ENCODE data around the gene SP8. TPM values are rescaled to one million over a fixed set of nuclear protein-coding genes. Genes with fewer than 3 reads are reported as not detected.

SP8 gene
- polyA plus RNA-seq, 1 of the 3 experiments (the other 2 are of a cell fraction) = not detected

DNA sequence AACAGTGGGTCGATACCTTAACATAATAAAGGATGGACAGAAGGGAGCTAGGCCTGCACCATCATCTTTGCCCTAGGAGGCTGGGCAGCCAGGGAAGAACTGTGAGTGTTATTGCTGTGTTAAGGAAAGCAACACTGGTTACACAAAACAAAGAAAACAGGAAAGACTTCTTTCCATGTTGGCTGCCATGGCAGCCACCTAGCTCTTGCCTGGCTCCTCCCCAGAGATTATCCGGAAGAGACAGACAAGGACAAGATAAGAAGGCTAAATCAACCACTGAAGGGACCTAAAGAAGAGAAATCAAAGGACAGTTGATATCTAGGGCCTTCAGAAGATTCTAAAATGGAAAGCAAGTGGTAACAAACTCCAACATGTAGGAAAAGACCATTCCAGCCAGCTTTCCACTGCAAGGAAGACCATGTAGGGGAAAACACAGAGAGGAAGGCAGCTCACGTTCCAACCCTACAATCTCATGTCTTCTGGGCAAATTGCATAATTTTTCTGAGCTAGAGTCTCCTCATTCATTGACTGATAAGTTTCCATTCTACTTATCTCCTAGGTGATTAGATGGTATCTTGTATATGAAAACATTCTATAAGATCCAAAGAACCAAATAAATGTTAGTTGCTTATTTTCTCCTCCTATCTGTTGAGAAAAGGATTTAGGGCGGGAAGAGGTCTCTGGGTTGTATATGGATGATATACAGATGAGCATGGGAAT is 51.2 kb downstream of the SP8 start:
- Histone ChIP-seq H3K9me2 (no peaks in the 10 kb centered on the region; the same call in 1 of the 2 replicates), H3K9ac (no peak overlapping the region), H3K27ac (ENCODE audit: low read depth in 2 of 2, low read length in 1 of 2) (no peak overlapping the region), H3K36me3 (replicated peaks in 1 of 2; ENCODE audit: control insufficient read depth in 1 of 2, insufficient read depth in 2 of 2, low read length in 1 of 2) (no peaks in the 10 kb centered on the region), H3K4me3 (ENCODE audit: low read depth in 2 of 2, low read length in 1 of 2) (no peak overlapping the region), H3K4me2 (no peak overlapping the region), H3F3A (replicated peaks; ENCODE audit: insufficient read depth) (no peaks in the 10 kb centered on the region), H2AFZ (ENCODE audit: low read depth) (no peak overlapping the region), H4K20me1 (ENCODE audit: insufficient read depth) (no peaks in the 10 kb centered on the region), H3K79me2 (ENCODE audit: insufficient read depth) (no peaks in the 10 kb centered on the region), H3K4me1 (ENCODE audit: control insufficient read depth in 1 of 2, insufficient read depth in 2 of 2, low read depth in 1 of 2, low read length in 1 of 2) (no peaks in the 10 kb centered on the region), H3K27me3 (ENCODE audit: insufficient read depth) (peaks cover 4% of the 10 kb centered on the region; the same call in 1 of the 2 replicates), H3K9me3 (no peaks in the 10 kb centered on the region)
- TF ChIP-seq, protein P1, sequence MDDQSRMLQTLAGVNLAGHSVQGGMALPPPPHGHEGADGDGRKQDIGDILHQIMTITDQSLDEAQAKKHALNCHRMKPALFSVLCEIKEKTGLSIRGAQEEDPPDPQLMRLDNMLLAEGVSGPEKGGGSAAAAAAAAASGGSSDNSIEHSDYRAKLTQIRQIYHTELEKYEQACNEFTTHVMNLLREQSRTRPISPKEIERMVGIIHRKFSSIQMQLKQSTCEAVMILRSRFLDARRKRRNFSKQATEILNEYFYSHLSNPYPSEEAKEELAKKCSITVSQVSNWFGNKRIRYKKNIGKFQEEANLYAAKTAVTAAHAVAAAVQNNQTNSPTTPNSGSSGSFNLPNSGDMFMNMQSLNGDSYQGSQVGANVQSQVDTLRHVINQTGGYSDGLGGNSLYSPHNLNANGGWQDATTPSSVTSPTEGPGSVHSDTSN (IDR thresholded peaks at IDR 0.05) = no peak
- TF ChIP-seq CTCF (IDR thresholded peaks at IDR 0.05) = no peak
- ChIA-PET CTCF (interaction anchor here (0.5 to 1.1 kb wide), 2 partner anchors 43 to 50 kb away, joined by 3 read pairs; no protein-coding TSS in a partner anchor), POLR2A (no interaction called here)
- 6% methylated on average over 4 of the region's 4 CpGs for WGBS (ENCODE audit: low lambda C conversion rate)
- no peak for DNase-seq

Other genes starting within 250 kb of the SP8 start
- gene ABCB5, start 171.2 kb downstream of the SP8 start, polyA plus RNA-seq (2012; rRNA removed) = not detected in 2 replicates